GM21717 (cell line): ENCODE measurements around the gene DNAJC5.
A peak's percentile ranks its signal among the peaks of the same experiment; 100 is the strongest.

Experiments used
- ATAC-seq: cut with Tn5 transposase; IDR thresholded peaks from one replicate; pipeline ENCODE4 v1.9.1; 2021; ENCODE audit warnings: mild to moderate bottlenecking, moderate library complexity; ENCODE audit not compliant: unreplicated experiment

DNAJC5 gene

GRCh38 chr20:63978319-63979228, 83.6 kb downstream of the DNAJC5 start:
- ATAC-seq = peak; percentile 28

GRCh38 chr20:63979229-63979556, 84.3 kb downstream of the DNAJC5 start:
- ATAC-seq = no peak

- ATAC-seq = no peak
Observed at GRCh38 chr20:63979557-63980316, 84.8 kb downstream of the DNAJC5 start, which contains the start of gene SAMD10. SAMD10 (minus strand) TSS chr20:63979642; CDS start chr20:63979467, 175 bp downstream.

GRCh38 chr20:63980317-63980805, 85.4 kb downstream of the DNAJC5 start:
- no peak for ATAC-seq

- ATAC-seq = peak; percentile 34
Observed at GRCh38 chr20:63980806-63981728, 86.1 kb downstream of the DNAJC5 start, which contains the start of gene PRPF6. PRPF6 (plus strand) TSS chr20:63981132; CDS start chr20:63981246, 114 bp downstream.

- ATAC-seq = no peak
Observed at GRCh38 chr20:63982937-63983336, 88.0 kb downstream of the DNAJC5 start.
